Upper lobe of left lung (tissue), 6 donors: ENCODE data around the gene CHSY3. TPM values are rescaled to one million over a fixed set of nuclear protein-coding genes. Genes with fewer than 3 reads are reported as not detected.

Experiments
- ATAC-seq, 2 donors: fragments of 200-7000 bp; cut with Tn5 transposase; one replicate each; pipeline ENCODE4 v1.9.1; 2022; ENCODE audit warnings: mild to moderate bottlenecking in 2 of 2, moderate library complexity in 2 of 2; ENCODE audit not compliant: low FRiP score in 2 of 2
- DNase-seq, 2 donors: peaks; one replicate each; pipeline ENCODE4 v3.0.0-alpha.2; 2019 to 2020
- H3K27ac ChIP-seq, 4 donors: fragments of 200-600 bp; sonication (generic); one replicate each; pipeline ENCODE4 v1.5.1; 2016 to 2019
- H3K27me3 ChIP-seq, 4 donors: fragments of 200-600 bp; sonication (generic); one replicate each; pipeline ENCODE4 v1.5.1; 2017 to 2019
- H3K36me3 ChIP-seq, 4 donors: fragments of 200-600 bp; sonication (generic); one replicate each; pipeline ENCODE4 v1.5.1; 2016 to 2019
- H3K4me1 ChIP-seq, 4 donors: fragments of 200-600 bp; sonication (generic); one replicate each; pipeline ENCODE4 v1.5.1; 2018 to 2019
- H3K4me3 ChIP-seq, 4 donors: fragments of 200-600 bp; sonication (generic); one replicate each; pipeline ENCODE4 v1.5.1; 2017 to 2019; ENCODE audit warnings: mild to moderate bottlenecking in 2 of 4, moderate library complexity in 1 of 4
- H3K9me3 ChIP-seq, 4 donors: fragments of 200-600 bp; sonication (generic); one replicate each; pipeline ENCODE4 v1.5.1; 2018 to 2019
- CTCF ChIP-seq, 6 experiments: fragments of 450-650 bp in 4 of 6; fragments of 200-600 bp in 2 of 6; sonication (generic) in 2 of 6; IDR thresholded peaks; one replicate each; pipeline ENCODE4 v1.5.1; 2016 to 2019; ENCODE audit warnings: antibody characterized with exemption in 6 of 6
- EP300 ChIP-seq, 4 donors: sonication (generic); formaldehyde crosslinking; IDR thresholded peaks; one replicate each; pipeline ENCODE4 v1.5.1; 2017; ENCODE audit warnings: antibody characterized with exemption in 4 of 4, control low read depth in 2 of 4
- POLR2A ChIP-seq, 4 donors: fragments of 450-650 bp; IDR thresholded peaks; one replicate each; pipeline ENCODE4 v1.5.1; 2016 to 2017; ENCODE audit warnings: antibody characterized with exemption in 4 of 4, mild to moderate bottlenecking in 2 of 4
- POLR2AphosphoS5 ChIP-seq, 2 donors: sonication (generic); formaldehyde crosslinking; IDR thresholded peaks; one replicate each; pipeline ENCODE4 v1.5.1; 2017; ENCODE audit warnings: antibody characterized with exemption in 2 of 2
- WGBS, 2 donors: methylation state at CpG; one replicate each; pipeline ENCODE4 v1.1.5; 2017 to 2018; 5-methylcytosine and 5-hydroxymethylcytosine counted together
- total RNA-seq, 6 donors: library from RNA; depleted of rRNA in 4 of 6; stranded (reverse); fragments of >200 nt in 4 of 6; gene quantifications; one replicate each; pipeline versions ENCODE4 v1.1.0 to v1.2.1, GENCODE V29; 2016 to 2021
- donor health status: DM: no; HTN: no; CAD: no; lungs with moderate emphysema.
- donor health status: DM: no; HTN: yes; CAD: no; lungs with severe emphysema.

The CHSY3 gene
- total RNA-seq, 6 donors from 2014 or later, result 3.1 to 7.5 (median 6.3) TPM

DNA sequence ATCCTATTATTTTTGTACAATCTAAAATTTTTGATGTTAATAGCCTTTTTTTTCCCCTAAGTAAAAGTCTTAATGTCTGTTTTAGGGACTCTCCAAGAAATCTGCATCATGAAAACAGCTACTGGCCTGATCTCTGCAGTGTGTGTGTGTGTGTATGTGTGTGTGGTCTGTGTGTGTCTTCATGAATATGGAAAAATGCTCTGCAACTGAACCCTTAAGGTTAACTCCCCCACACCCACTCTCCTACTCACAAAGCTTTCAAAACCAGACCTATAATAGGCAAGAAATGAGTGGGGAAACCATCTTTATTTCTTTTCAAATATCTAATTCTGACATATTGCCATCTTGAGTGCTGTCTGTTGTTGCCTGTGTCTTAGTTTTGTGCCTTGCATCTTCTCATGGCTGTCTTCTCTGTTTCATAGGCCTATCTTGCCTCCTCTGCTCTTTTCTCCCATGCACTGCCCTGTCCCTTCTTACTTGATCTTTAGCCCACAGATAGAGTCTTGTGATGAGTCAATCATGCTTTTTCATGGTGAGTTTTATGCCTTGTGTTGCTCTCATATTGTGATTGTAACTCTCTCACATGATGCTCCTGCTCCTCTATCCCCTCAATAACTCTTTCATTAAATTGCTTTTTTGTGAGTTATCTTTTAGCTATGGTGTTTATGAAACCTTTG is 68.3 kb downstream of the CHSY3 start:
- Histone ChIP-seq H3K4me3 (no peak overlapping the region), H3K4me1 (no peaks in the 10 kb centered on the region), H3K36me3 (no peaks in the 10 kb centered on the region), H3K27ac (no peak overlapping the region), H3K9me3 (no peaks in the 10 kb centered on the region), H3K27me3 (no peaks in the 10 kb centered on the region)
- no peak for ATAC-seq
- no peak for DNase-seq
- TF ChIP-seq POLR2AphosphoS5 (IDR thresholded peaks at IDR 0.05) (no peak), EP300 (IDR thresholded peaks at IDR 0.05) (no peak), CTCF (IDR thresholded peaks at IDR 0.05) (no peak), POLR2A (IDR thresholded peaks at IDR 0.05) (no peak)

DNA sequence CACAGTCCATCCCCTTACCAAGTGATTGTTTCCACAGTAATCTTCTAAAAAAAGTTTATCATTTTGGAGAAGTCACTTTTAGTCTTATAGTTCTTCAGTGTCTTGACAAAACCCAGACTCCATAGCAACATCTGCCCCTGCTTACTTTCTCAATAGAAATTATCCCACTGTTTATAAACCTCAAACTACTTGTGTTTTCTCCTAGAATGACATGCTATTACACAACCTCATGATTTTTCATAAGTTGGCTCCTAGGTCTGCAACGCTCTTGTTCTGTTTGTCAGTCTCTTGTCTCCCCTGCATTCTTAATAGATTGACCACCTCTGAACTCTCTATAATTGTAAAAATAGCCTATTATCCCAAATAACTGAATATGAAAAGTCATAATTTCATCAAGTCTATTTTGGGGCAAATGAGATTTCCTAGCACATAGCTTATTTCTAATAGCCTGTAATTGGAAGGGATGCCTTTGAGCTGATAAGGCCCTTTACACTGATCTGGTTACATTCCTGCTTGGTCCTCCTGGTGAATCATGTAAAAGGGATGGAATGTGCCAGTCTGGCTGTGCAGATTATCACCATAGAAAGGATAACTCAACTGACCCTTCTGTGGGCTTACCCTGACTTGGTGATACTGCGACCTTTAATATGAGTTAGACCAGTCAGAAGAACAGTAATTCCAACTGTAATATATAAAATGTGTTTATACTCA is 69.6 kb downstream of the CHSY3 start:
- DNase-seq, result no peak
- no peak overlapping the region for H3K27ac ChIP-seq
- no peaks in the 10 kb centered on the region for H3K27me3 ChIP-seq
- no peaks in the 10 kb centered on the region for H3K36me3 ChIP-seq
- no peak overlapping the region for H3K4me3 ChIP-seq
- TF ChIP-seq EP300 (IDR thresholded peaks at IDR 0.05) (no peak), POLR2A (IDR thresholded peaks at IDR 0.05) (no peak), POLR2AphosphoS5 (IDR thresholded peaks at IDR 0.05) (no peak), CTCF (IDR thresholded peaks at IDR 0.05) (no peak)
- ATAC-seq, result no peak
- no peaks in the 10 kb centered on the region for H3K9me3 ChIP-seq
- WGBS, 2 donors, result 76 to 88% methylated on average over 2 of the region's 2 CpGs
- no peaks in the 10 kb centered on the region for H3K4me1 ChIP-seq

DNA sequence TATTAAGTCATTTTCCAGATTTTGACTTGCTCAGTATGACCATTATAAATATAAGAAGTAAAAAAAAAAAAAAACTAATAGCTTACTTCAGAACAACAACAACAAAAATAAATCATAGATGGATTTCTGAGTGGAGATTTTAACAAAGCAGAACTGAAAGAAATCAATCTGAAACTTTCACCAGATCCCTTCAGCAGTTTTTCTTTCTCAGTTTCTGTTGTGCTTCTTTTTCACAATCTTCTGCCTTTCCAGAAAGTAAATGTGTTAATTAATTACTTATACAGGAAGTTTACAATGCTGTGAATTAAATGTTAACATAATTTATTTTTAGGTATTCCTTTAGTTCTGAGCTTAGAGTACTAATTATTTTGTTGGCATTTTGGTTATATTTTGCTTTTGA is 73.5 kb downstream of the CHSY3 start:
- no peak overlapping the region for H3K27ac ChIP-seq
- no peaks in the 10 kb centered on the region for H3K36me3 ChIP-seq
- no peak for DNase-seq
- H3K9me3 ChIP-seq, result no peaks in the 10 kb centered on the region
- H3K4me3 ChIP-seq, result no peak overlapping the region
- H3K27me3 ChIP-seq, result no peaks in the 10 kb centered on the region
- no peak for TF ChIP-seq POLR2A (IDR thresholded peaks at IDR 0.05)
- no peak for ATAC-seq
- H3K4me1 ChIP-seq, result no peaks in the 10 kb centered on the region

- DNase-seq (no peak), ATAC-seq (no peak)
- H3K9me3 ChIP-seq, result no peaks in the 10 kb centered on the region
- no peak overlapping the region for H3K4me3 ChIP-seq
- WGBS, 2 donors, result 81% methylated on average over 1 of the region's 1 CpG
- no peak overlapping the region for H3K27ac ChIP-seq
- H3K4me1 ChIP-seq, result no peaks in the 10 kb centered on the region
- no peaks in the 10 kb centered on the region for H3K36me3 ChIP-seq
- no peaks in the 10 kb centered on the region for H3K27me3 ChIP-seq
- no peak for TF ChIP-seq POLR2AphosphoS5 (IDR thresholded peaks at IDR 0.05)
- TF ChIP-seq EP300 (IDR thresholded peaks at IDR 0.05), result no peak
- no peak for TF ChIP-seq POLR2A (IDR thresholded peaks at IDR 0.05)
- TF ChIP-seq CTCF (IDR thresholded peaks at IDR 0.05), result no peak
These were observed 74.0 kb downstream of the CHSY3 start for GRCh38 chr5:129978270-129978669.

GRCh38 chr5:129988453-129988852 is 84.2 kb downstream of the CHSY3 start:
- Histone ChIP-seq H3K9me3 (peaks cover 6 to 24% (median 12%) of the 10 kb centered on the region in 4 donors), H3K27ac (no peak overlapping the region), H3K4me1 (no peaks in the 10 kb centered on the region), H3K4me3 (no peak overlapping the region), H3K36me3 (no peaks in the 10 kb centered on the region), H3K27me3 (no peaks in the 10 kb centered on the region)
- ATAC-seq (no peak), DNase-seq (no peak)
- TF ChIP-seq POLR2AphosphoS5 (IDR thresholded peaks at IDR 0.05) (no peak), CTCF (IDR thresholded peaks at IDR 0.05) (no peak), EP300 (IDR thresholded peaks at IDR 0.05) (no peak), POLR2A (IDR thresholded peaks at IDR 0.05) (no peak)
